Ectodermal cell (in vitro differentiated cells): ENCODE results near the gene FCHO1.
A peak's percentile ranks its signal among the peaks of the same experiment; 100 is the strongest.

Experiments
- H3K27ac ChIP-seq: 2 replicates; pipeline ENCODE4 v1.7.0; 2013; ENCODE audit warnings: mild to moderate bottlenecking, low read depth, low read length; ENCODE audit not compliant: insufficient read depth, poor library complexity, severe bottlenecking
- H3K27me3 ChIP-seq: 2 replicates; pipeline ENCODE4 v1.7.0; 2013; ENCODE audit warnings: mild to moderate bottlenecking, low read length; ENCODE audit not compliant: insufficient read depth, control insufficient read depth, poor library complexity, severe bottlenecking
- H3K36me3 ChIP-seq: one replicate; pipeline ENCODE4 v1.7.0; 2013; ENCODE audit warnings: low read length; ENCODE audit not compliant: control insufficient read depth, insufficient read depth
- H3K4me1 ChIP-seq: one replicate; pipeline ENCODE4 v1.7.0; 2013; ENCODE audit warnings: low read length; ENCODE audit not compliant: control insufficient read depth, insufficient read depth
- H3K4me3 ChIP-seq: 2 replicates; pipeline ENCODE4 v1.7.0; 2013; ENCODE audit warnings: low read depth, low read length, control low read depth; ENCODE audit not compliant: insufficient read depth
- H3K9me3 ChIP-seq: 2 replicates; pipeline ENCODE4 v1.7.0; 2013; ENCODE audit warnings: mild to moderate bottlenecking, low read length, moderate library complexity; ENCODE audit not compliant: control insufficient read depth
- WGBS, 2 experiments: methylation state at CpG; one replicate each; pipeline ENCODE4 v1.1.7; 2013; ENCODE audit warnings: missing lambda C conversion rate in 2 of 2; 5-methylcytosine and 5-hydroxymethylcytosine counted together

FCHO1 gene

DNA sequence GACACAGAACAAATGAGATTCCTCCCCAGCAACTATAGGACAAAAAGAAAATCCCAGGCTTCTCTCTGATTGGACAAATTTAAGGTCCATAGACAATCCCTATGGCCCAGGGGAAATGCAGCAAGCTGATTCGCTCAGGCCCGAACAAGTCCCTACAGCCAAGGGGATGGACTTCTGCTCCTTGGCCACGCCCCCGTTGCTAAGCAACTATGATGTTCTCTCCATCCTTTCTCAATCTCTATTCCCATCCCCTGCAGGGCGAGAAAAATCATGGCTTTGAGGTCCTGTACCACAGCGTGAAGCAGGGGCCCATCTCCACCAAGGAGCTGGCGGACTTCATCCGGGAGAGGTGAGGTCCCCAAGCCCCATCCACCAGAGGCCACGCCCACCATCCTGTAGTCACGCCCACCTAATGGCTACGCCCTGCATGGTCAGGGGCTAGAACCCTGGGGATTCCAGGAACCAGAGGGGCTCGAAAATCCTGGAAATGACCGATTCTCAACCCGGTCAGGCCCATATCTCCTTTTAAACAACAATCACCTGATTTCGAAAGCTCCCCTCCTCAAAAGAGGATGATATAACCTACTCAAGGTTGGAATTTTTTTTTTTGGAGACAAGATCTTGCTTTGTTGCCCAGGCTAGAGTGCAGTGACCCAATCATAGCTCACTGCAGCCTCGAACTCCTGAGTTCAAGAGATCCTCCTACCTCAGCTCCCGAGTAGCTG lies 11.4 kb downstream of the FCHO1 start:
- Histone ChIP-seq H3K36me3 (no peaks in the 10 kb centered on the region), H3K4me3 (no peak overlapping the region), H3K4me1 (no peaks in the 10 kb centered on the region), H3K9me3 (no peaks in the 10 kb centered on the region), H3K27me3 (no peaks in the 10 kb centered on the region), H3K27ac (peak overlapping the region; percentile 76)
- WGBS, 2 experiments = 65 to 74% methylated on average over 17 of the region's 17 CpGs

- no peak overlapping the region for H3K4me3 ChIP-seq
- no peaks in the 10 kb centered on the region for H3K4me1 ChIP-seq
- WGBS, 2 experiments = 94 to 97% methylated on average over 5 to 6 of the region's 7 CpGs
- H3K9me3 ChIP-seq = no peaks in the 10 kb centered on the region
- no peaks in the 10 kb centered on the region for H3K36me3 ChIP-seq
- H3K27me3 ChIP-seq = no peaks in the 10 kb centered on the region
- no peak overlapping the region for H3K27ac ChIP-seq
Measured at GRCh38 chr19:17764348-17764747, 13.1 kb downstream of the FCHO1 start.

GRCh38 chr19:17765069-17765618 lies 13.9 kb downstream of the FCHO1 start:
- no peaks in the 10 kb centered on the region for H3K9me3 ChIP-seq
- H3K36me3 ChIP-seq = no peaks in the 10 kb centered on the region
- no peak overlapping the region for H3K27ac ChIP-seq
- H3K4me3 ChIP-seq = no peak overlapping the region
- H3K4me1 ChIP-seq = no peaks in the 10 kb centered on the region
- H3K27me3 ChIP-seq = no peaks in the 10 kb centered on the region
- 91% methylated on average over 12 of the region's 12 CpGs for WGBS, 2 experiments

DNA sequence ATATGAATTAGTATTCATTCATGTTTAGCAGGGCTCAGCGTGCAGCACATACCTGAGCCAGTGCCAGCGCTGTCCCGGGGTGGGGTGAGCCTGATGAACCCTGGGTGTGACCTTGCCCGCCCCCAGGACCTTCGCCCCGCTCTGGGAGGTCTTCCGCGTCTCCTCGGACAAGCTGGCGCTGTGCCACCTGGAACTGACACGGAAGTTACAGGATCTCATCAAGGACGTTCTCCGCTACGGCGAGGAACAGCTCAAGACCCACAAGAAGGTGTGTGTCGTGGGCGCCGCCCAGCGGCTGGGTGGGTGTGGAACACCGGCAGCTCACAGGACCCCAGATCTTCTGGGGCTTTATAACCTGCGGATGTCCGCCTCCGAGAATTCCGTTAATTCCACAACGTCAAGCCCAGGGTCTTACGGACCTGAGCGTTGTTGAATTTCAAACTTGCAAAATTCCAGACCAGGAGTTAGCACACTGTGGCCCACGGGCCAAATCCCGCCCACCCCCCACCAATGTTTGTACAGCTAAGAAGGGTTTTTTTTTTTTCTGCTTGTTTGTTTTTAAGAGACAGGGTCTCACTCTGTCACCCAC lies 15.4 kb downstream of the FCHO1 start:
- no peaks in the 10 kb centered on the region for H3K4me1 ChIP-seq
- WGBS, 2 experiments = 18 to 21% methylated on average over 28 to 29 of the region's 29 CpGs
- H3K9me3 ChIP-seq = no peaks in the 10 kb centered on the region
- H3K27me3 ChIP-seq = no peaks in the 10 kb centered on the region
- H3K36me3 ChIP-seq = no peaks in the 10 kb centered on the region
- no peak overlapping the region for H3K27ac ChIP-seq
- no peak overlapping the region for H3K4me3 ChIP-seq

DNA sequence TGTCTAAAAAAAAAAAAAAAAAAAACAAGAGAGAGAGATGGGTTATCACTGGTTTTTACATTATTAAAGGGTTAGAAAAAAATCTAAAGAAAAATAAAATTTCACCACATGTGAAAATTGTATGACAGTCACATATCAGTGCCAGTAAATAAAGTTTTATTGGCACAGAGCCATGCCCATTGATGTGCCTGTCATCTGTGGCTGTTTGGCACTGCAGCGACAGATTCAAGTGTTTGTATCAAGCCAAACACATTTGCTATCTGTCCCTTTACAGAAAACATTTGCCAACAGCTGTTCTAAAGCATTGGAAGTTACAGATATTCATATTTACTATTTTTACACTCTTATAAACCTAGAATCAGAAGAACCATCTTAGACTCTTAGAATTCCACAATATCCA lies 16.3 kb downstream of the FCHO1 start:
- H3K36me3 ChIP-seq = no peaks in the 10 kb centered on the region
- H3K27ac ChIP-seq = no peak overlapping the region
- no peaks in the 10 kb centered on the region for H3K4me1 ChIP-seq
- no peaks in the 10 kb centered on the region for H3K9me3 ChIP-seq
- 88 to 100% methylated on average over 1 of the region's 1 CpG for WGBS, 2 experiments
- H3K4me3 ChIP-seq = no peak overlapping the region
- H3K27me3 ChIP-seq = no peaks in the 10 kb centered on the region

GRCh38 chr19:17770613-17771012 lies 19.3 kb downstream of the FCHO1 start:
- no peak overlapping the region for H3K27ac ChIP-seq
- H3K4me1 ChIP-seq = peaks cover 5% of the 10 kb centered on the region
- no peaks in the 10 kb centered on the region for H3K9me3 ChIP-seq
- WGBS, 2 experiments = 85 to 87% methylated on average over 13 of the region's 13 CpGs
- H3K4me3 ChIP-seq = no peak overlapping the region
- H3K36me3 ChIP-seq = peaks cover 3% of the 10 kb centered on the region
- no peaks in the 10 kb centered on the region for H3K27me3 ChIP-seq

DNA sequence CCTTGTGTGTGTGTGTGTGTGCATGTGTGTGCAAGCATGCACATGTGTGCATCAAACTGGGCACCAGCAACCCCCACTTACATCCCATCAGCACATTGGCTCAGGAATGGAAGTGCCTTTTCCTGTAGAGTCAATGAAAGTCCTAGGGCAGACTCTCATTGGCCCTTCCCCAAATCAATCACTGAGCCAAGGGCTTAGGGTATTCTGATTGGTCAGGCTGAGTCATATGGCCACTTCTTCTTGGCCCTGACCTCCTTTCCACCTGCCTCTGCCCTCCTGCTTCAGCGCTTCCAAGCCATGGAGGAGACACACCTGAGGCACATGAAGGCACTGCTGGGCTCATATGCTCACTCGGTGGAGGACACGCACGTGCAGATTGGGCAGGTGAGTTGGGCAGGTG lies 20.9 kb downstream of the FCHO1 start:
- Histone ChIP-seq H3K4me3 (no peak overlapping the region), H3K36me3 (peaks cover 3% of the 10 kb centered on the region), H3K4me1 (peaks cover 6% of the 10 kb centered on the region), H3K9me3 (no peaks in the 10 kb centered on the region), H3K27ac (no peak overlapping the region), H3K27me3 (no peaks in the 10 kb centered on the region)
- 93 to 98% methylated on average over 4 of the region's 4 CpGs for WGBS, 2 experiments

- Histone ChIP-seq H3K27ac (no peak overlapping the region), H3K27me3 (no peaks in the 10 kb centered on the region), H3K4me3 (no peak overlapping the region), H3K9me3 (no peaks in the 10 kb centered on the region), H3K36me3 (peaks cover 3% of the 10 kb centered on the region), H3K4me1 (peaks cover 6% of the 10 kb centered on the region)
- 62 to 64% methylated on average over 16 of the region's 16 CpGs for WGBS, 2 experiments
Measured at GRCh38 chr19:17775245-17775927, 24.1 kb downstream of the FCHO1 start.

- 81 to 86% methylated on average over 27 of the region's 27 CpGs for WGBS, 2 experiments
- no peaks in the 10 kb centered on the region for H3K27me3 ChIP-seq
- peaks cover 6% of the 10 kb centered on the region for H3K4me1 ChIP-seq
- H3K9me3 ChIP-seq = no peaks in the 10 kb centered on the region
- H3K4me3 ChIP-seq = no peak overlapping the region
- peaks cover 3% of the 10 kb centered on the region for H3K36me3 ChIP-seq
- H3K27ac ChIP-seq = no peak overlapping the region
Measured at GRCh38 chr19:17775991-17776803, 24.9 kb downstream of the FCHO1 start.
